ENCODE results near the gene TUBB4A. TPM values are rescaled to one million over a fixed set of nuclear protein-coding genes. Genes with fewer than 3 reads are reported as not detected.

The TUBB4A gene
- total and polyA plus RNA-seq, 9 of the 15 experiments (the other 6 are each of a cell fraction or from before 2014, with no cell fraction given) = 0.14 to 7.0 (median 0.75) TPM

- TF ChIP-seq RNF219 (CRISPR knock-in tag; IDR thresholded peaks at IDR 0.05) = no peak
- TF ChIP-seq NR2F6 (CRISPR knock-in tag; IDR thresholded peaks at IDR 0.05) = no peak
- TF ChIP-seq CBFA2T3 (IDR thresholded peaks at IDR 0.05) = no peak
- TF ChIP-seq HDAC6 (IDR thresholded peaks at IDR 0.05; ENCODE audit: low read depth, low read length) = no peak
- no peak for TF ChIP-seq MBD1 (CRISPR knock-in tag; IDR thresholded peaks at IDR 0.05)
- peak; percentile 81 for TF ChIP-seq MEF2D (tag; conservative IDR thresholded peaks at IDR 0.05; ENCODE audit: low read depth)
- TF ChIP-seq FOSL1 (tag; conservative IDR thresholded peaks at IDR 0.05) = peak; percentile 74
- TF ChIP-seq JUN (IDR thresholded peaks at IDR 0.05; ENCODE audit: borderline replicate concordance, low read depth, low read length) = peak; percentile 80
- TF ChIP-seq JUN (CRISPR knock-in tag; IDR thresholded peaks at IDR 0.05; ENCODE audit: borderline replicate concordance) = peak; percentile 94
- peak; percentile 99 for TF ChIP-seq MEF2A (IDR thresholded peaks at IDR 0.05; ENCODE audit: control insufficient read depth, low read depth, low read length)
- TF ChIP-seq ZFPM2 (CRISPR knock-in tag; IDR thresholded peaks at IDR 0.05) = no peak
- no peak for TF ChIP-seq ZC3H8 (IDR thresholded peaks at IDR 0.05)
- no peak for TF ChIP-seq TCFL5 (CRISPR knock-in tag; conservative IDR thresholded peaks at IDR 0.05)
- TF ChIP-seq ZNF512 (tag; IDR thresholded peaks at IDR 0.05) = no peak
- TF ChIP-seq MBD2 (IDR thresholded peaks at IDR 0.05; ENCODE audit: borderline replicate concordance, low read depth) = peak; percentile 32; the same call in 1 of the 2 replicates
- TF ChIP-seq GABPA (tag; conservative IDR thresholded peaks at IDR 0.05; ENCODE audit: low read depth) = no peak
- no peak for TF ChIP-seq SP2 (IDR thresholded peaks at IDR 0.05; ENCODE audit: extremely low read depth, low read depth, low read length, poor library complexity, severe bottlenecking)
- TF ChIP-seq VEZF1 (CRISPR knock-in tag; IDR thresholded peaks at IDR 0.05) = peak; percentile 32; the same call in 1 of the 2 replicates
- no peak for TF ChIP-seq ZNF561 (CRISPR knock-in tag; conservative IDR thresholded peaks at IDR 0.05)
- peak; percentile 49 for TF ChIP-seq ARID1B (IDR thresholded peaks at IDR 0.05)
Observed at GRCh38 chr19:6457958-6458694, 44.0 kb downstream of the TUBB4A start (continued).
